Nephron progenitor cell (in vitro differentiated cells): ENCODE data around the gene SPAG17.
A peak's percentile ranks its signal among the peaks of the same experiment; 100 is the strongest.

Source experiments
- DNase-seq: peaks from one replicate; pipeline ENCODE4 v3.0.0; 2021
- H3K27ac Mint-ChIP-seq: 2 replicates; pipeline ENCODE4 v1.8.0; 2021; ENCODE audit warnings: mild to moderate bottlenecking, moderate library complexity, mixed read lengths
- H3K27me3 Mint-ChIP-seq: 2 replicates; pipeline ENCODE4 v1.8.0; 2021; ENCODE audit warnings: mild to moderate bottlenecking, low read depth, mixed read lengths; ENCODE audit not compliant: poor library complexity
- H3K36me3 Mint-ChIP-seq: 2 replicates; pipeline ENCODE4 v1.8.0; 2021; ENCODE audit warnings: low read depth, mixed read lengths
- H3K4me1 Mint-ChIP-seq: 2 replicates; pipeline ENCODE4 v1.8.0; 2021; ENCODE audit warnings: mixed read lengths
- H3K4me3 Mint-ChIP-seq: 2 replicates; pipeline ENCODE4 v1.8.0; 2021; ENCODE audit warnings: mild to moderate bottlenecking, moderate library complexity, mixed read lengths
- H3K9me3 Mint-ChIP-seq: 2 replicates; pipeline ENCODE4 v1.8.0; 2021; ENCODE audit warnings: mild to moderate bottlenecking, moderate library complexity, mixed read lengths
- TF ChIP-seq, protein P1 (sequence below): fragments of 200-600 bp; sonication (generic); IDR thresholded peaks from 2 replicates; pipeline ENCODE4 v1.5.0; 2021; ENCODE audit warnings: antibody characterized with exemption

The SPAG17 gene

DNA sequence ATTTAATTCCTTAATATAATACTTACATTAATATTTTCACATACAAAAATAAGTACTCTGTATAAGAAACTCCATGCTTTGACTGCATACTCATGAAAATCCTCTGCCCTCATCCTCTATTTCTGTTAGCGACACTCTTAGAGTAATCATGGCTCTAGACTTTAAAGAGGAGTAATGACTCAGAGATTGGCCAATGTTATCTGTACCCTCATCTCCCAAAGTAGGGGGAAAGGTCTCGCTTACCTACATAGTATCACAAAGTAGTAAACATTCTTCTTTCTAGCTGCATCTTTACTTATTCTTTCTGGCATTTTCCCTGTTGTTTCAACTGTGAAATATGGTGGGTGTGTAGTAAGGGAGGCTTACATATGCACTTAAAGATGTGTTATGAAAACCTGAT, 29.8 kb upstream of the SPAG17 start:
- Mint-ChIP-seq H3K27ac (no peak overlapping the region), H3K27me3 (no peaks in the 10 kb centered on the region), H3K9me3 (peaks cover 19% of the 10 kb centered on the region), H3K4me3 (no peak overlapping the region), H3K4me1 (peaks cover 27% of the 10 kb centered on the region), H3K36me3 (no peaks in the 10 kb centered on the region)
- TF ChIP-seq, protein P1, sequence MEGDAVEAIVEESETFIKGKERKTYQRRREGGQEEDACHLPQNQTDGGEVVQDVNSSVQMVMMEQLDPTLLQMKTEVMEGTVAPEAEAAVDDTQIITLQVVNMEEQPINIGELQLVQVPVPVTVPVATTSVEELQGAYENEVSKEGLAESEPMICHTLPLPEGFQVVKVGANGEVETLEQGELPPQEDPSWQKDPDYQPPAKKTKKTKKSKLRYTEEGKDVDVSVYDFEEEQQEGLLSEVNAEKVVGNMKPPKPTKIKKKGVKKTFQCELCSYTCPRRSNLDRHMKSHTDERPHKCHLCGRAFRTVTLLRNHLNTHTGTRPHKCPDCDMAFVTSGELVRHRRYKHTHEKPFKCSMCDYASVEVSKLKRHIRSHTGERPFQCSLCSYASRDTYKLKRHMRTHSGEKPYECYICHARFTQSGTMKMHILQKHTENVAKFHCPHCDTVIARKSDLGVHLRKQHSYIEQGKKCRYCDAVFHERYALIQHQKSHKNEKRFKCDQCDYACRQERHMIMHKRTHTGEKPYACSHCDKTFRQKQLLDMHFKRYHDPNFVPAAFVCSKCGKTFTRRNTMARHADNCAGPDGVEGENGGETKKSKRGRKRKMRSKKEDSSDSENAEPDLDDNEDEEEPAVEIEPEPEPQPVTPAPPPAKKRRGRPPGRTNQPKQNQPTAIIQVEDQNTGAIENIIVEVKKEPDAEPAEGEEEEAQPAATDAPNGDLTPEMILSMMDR = no peak
- DNase-seq = no peak

DNA sequence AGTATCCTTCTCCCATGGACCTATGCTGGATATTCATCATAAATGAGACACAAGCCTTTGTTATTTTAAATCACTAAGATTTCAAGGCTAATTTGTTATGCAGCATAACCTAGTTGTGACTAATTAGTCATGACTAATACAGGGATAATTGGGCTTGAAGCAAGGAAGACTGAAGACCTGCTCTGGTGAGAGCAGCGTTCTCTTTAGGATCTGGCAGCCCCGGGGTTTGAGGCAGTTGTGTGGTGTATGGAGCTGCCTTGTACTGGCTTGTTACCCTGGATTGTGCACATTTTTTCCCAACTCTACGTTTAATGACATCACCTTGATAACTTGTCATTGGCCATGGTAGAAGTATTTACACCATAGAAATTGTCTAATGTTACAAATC, 25.7 kb upstream of the SPAG17 start:
- no peak for DNase-seq
- Mint-ChIP-seq H3K36me3 (no peaks in the 10 kb centered on the region), H3K4me1 (peaks cover 4% of the 10 kb centered on the region), H3K27ac (peak overlapping the region; percentile 23), H3K27me3 (no peaks in the 10 kb centered on the region), H3K4me3 (no peak overlapping the region), H3K9me3 (peaks cover 19% of the 10 kb centered on the region)
- TF ChIP-seq, protein P1 = no peak

DNA sequence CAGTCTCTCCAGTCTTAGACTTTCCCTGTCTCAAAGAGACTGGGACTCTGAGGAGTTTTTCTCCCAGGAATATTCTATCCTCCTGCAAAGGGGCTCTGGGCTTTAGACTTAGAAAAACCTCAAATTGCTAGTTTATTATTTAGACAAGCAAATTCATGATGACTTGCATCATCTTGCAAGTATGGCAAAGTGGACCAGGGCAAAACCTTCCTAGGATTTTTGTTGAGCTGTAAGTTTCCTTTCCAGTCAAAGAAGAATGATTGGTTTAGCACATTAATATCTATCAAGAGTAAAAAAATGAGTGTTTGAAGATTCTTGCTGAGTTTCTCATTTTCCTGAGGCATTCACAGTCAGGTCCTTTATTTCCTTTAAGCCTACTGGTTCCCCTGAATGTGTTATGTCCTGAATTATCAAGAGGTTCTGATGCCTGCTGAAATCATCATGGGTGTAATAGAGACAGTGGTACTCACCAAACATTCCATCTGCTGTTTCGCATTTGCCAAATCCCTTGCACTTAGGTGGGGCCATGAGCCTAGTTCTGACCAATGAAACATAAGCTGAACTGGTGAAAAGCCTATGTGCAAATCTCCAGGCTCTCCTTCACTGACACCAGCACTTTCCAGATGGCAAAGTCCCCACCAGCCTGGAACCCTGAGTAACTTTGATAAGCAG, 25.2 kb upstream of the SPAG17 start:
- Mint-ChIP-seq H3K9me3 (peaks cover 19% of the 10 kb centered on the region), H3K27me3 (no peaks in the 10 kb centered on the region), H3K36me3 (no peaks in the 10 kb centered on the region), H3K27ac (no peak overlapping the region), H3K4me3 (no peak overlapping the region), H3K4me1 (no peaks in the 10 kb centered on the region)
- TF ChIP-seq, protein P1 = no peak
- no peak for DNase-seq

DNA sequence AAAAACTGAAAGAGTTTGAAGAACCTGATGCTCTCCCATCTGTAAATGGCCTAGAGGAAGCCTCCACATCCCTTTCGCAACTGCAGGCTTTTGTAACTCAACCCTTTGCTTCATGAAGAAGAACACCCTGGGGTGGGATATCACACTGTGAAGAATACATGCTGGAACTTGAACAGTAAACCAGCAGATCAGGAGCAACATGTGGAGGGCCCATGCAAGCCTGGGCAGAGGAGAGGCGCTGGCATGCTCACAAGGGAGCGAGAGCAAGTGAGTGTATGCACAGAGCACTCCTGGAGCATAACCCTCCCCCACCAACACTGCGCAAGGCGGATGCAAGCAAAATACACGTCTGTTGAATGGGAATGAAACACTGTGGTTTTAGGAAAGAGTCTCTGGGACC, 24.6 kb upstream of the SPAG17 start:
- DNase-seq = no peak
- Mint-ChIP-seq H3K27me3 (no peaks in the 10 kb centered on the region), H3K9me3 (peaks cover 19% of the 10 kb centered on the region), H3K27ac (peak overlapping the region; percentile 13), H3K4me1 (no peaks in the 10 kb centered on the region), H3K36me3 (no peaks in the 10 kb centered on the region), H3K4me3 (no peak overlapping the region)
- TF ChIP-seq, protein P1 = no peak

DNA sequence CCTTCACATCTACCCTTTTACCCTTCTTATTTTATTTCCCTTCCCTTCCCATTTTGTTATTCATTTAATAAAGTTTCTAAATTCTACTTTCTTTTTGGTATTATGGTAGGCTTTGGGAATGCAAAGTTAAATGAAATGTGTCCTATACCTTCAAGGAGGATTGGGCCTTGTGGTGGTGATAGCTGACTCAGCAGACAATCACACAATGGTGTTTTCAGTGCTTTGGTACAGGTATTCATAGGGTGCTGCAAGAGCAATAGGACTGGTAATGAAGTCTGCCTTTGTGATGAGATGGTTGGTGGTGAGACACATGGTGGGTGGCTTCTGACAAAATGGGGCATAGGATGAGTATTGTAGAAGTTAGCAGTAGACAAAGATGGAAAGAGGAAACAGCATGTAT, 21.9 kb upstream of the SPAG17 start:
- Mint-ChIP-seq H3K27ac (no peak overlapping the region), H3K27me3 (no peaks in the 10 kb centered on the region), H3K4me1 (no peaks in the 10 kb centered on the region), H3K4me3 (no peak overlapping the region), H3K9me3 (peaks cover 11% of the 10 kb centered on the region), H3K36me3 (no peaks in the 10 kb centered on the region)
- DNase-seq = no peak
- TF ChIP-seq, protein P1 = no peak

DNA sequence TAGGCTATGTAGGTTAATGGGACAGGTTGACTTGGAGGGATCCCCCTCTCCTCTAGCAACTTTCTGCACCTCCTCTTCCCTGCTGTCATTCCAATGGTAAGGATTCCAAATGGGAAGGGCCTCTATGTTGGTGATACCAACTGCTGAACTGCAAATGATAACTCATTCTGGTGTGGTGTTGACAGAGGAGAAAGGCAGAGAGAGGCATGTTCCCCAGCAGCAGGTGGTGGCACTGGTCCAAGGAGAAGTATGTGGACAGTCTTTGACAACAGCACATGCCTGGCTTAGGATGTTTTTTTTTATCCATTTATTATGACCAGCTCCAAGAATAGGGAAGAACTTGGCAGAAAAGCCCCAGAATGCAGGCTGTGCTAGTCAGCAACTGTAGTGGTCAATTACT, 19.6 kb upstream of the SPAG17 start:
- Mint-ChIP-seq H3K36me3 (no peaks in the 10 kb centered on the region), H3K27me3 (peaks cover 3% of the 10 kb centered on the region), H3K4me3 (no peak overlapping the region), H3K27ac (no peak overlapping the region), H3K4me1 (no peaks in the 10 kb centered on the region), H3K9me3 (peaks cover 16% of the 10 kb centered on the region)
- DNase-seq = no peak
- TF ChIP-seq, protein P1 = no peak
